Brain (organoid and tissue), 1 donor: ENCODE results near the gene MYF6. TPM values are rescaled to one million over a fixed set of nuclear protein-coding genes. Genes with fewer than 3 reads are reported as not detected.

Experiments used
- polyA plus RNA-seq: library from polyadenylated mRNA; stranded (reverse); fragments of 350-450 nt; fragmentation: Illumina TruSeq; extraction: RNeasy Lipid Tissue Mini Kit (QIAGEN cat#74804); gene quantifications from one replicate; pipeline ENCODE4 v1.2.3, GENCODE V29; 2015; ENCODE audit warnings: low read depth, low replicate concordance; ENCODE audit not compliant: insufficient read depth

The MYF6 gene
- polyA plus RNA-seq, 1 donor from 2014 or later = not detected

Other genes starting within 250 kb of the MYF6 start
- gene MYF5, start 9.3 kb downstream of the MYF6 start, polyA plus RNA-seq = not detected
- gene LIN7A, start 230.3 kb downstream of the MYF6 start, polyA plus RNA-seq = 10.4 TPM